ENCODE measurements around the gene USH1C. TPM values are rescaled to one million over a fixed set of nuclear protein-coding genes. Genes with fewer than 3 reads are reported as not detected.

The USH1C gene
- polyA plus RNA-seq, 1 donor: 269 TPM

- WGBS (ENCODE audit: insufficient coverage, low lambda C conversion rate): 90% methylated on average over 2 of the region's 7 CpGs
- Histone ChIP-seq H3K27me3 (ENCODE audit: control insufficient read depth, insufficient read depth, low read length) (no peaks in the 10 kb centered on the region), H3K27ac (ENCODE audit: low read length) (no peak overlapping the region), H3K4me3 (ENCODE audit: low read length) (no peak overlapping the region), H3K9me3 (ENCODE audit: control insufficient read depth, low read depth, low read length) (no peaks in the 10 kb centered on the region), H3K4me1 (ENCODE audit: control insufficient read depth, insufficient read depth, low read length) (no peaks in the 10 kb centered on the region), H3K36me3 (ENCODE audit: control insufficient read depth, insufficient read depth, low read length) (peaks cover 93% of the 10 kb centered on the region)
- DNase-seq: no peak
Measured at GRCh38 chr11:17519061-17519885, 24.9 kb downstream of the USH1C start.

GRCh38 chr11:17518366-17518765, 25.9 kb downstream of the USH1C start:
- H3K4me1 ChIP-seq (ENCODE audit: control insufficient read depth, insufficient read depth, low read length): no peaks in the 10 kb centered on the region
- DNase-seq: no peak
- peaks cover 88% of the 10 kb centered on the region for H3K36me3 ChIP-seq (ENCODE audit: control insufficient read depth, insufficient read depth, low read length)
- WGBS (ENCODE audit: insufficient coverage, low lambda C conversion rate): no CpG with 5 or more reads among the region's 2 CpGs
- H3K4me3 ChIP-seq (ENCODE audit: low read length): no peak overlapping the region
- no peak overlapping the region for H3K27ac ChIP-seq (ENCODE audit: low read length)
- H3K27me3 ChIP-seq (ENCODE audit: control insufficient read depth, insufficient read depth, low read length): no peaks in the 10 kb centered on the region
- no peaks in the 10 kb centered on the region for H3K9me3 ChIP-seq (ENCODE audit: control insufficient read depth, low read depth, low read length)

- Histone ChIP-seq H3K27ac (ENCODE audit: low read length) (no peak overlapping the region), H3K4me1 (ENCODE audit: control insufficient read depth, insufficient read depth, low read length) (no peaks in the 10 kb centered on the region), H3K4me3 (ENCODE audit: low read length) (no peak overlapping the region), H3K9me3 (ENCODE audit: control insufficient read depth, low read depth, low read length) (no peaks in the 10 kb centered on the region), H3K36me3 (ENCODE audit: control insufficient read depth, insufficient read depth, low read length) (peaks cover 82% of the 10 kb centered on the region), H3K27me3 (ENCODE audit: control insufficient read depth, insufficient read depth, low read length) (no peaks in the 10 kb centered on the region)
- DNase-seq: no peak
- WGBS (ENCODE audit: insufficient coverage, low lambda C conversion rate): no CpG with 5 or more reads among the region's 10 CpGs
Measured at GRCh38 chr11:17517186-17517585, 27.0 kb downstream of the USH1C start.

- peaks cover 82% of the 10 kb centered on the region for H3K36me3 ChIP-seq (ENCODE audit: control insufficient read depth, insufficient read depth, low read length)
- H3K27me3 ChIP-seq (ENCODE audit: control insufficient read depth, insufficient read depth, low read length): no peaks in the 10 kb centered on the region
- H3K9me3 ChIP-seq (ENCODE audit: control insufficient read depth, low read depth, low read length): no peaks in the 10 kb centered on the region
- WGBS (ENCODE audit: insufficient coverage, low lambda C conversion rate): no CpG with 5 or more reads among the region's 7 CpGs
- H3K4me3 ChIP-seq (ENCODE audit: low read length): no peak overlapping the region
- no peaks in the 10 kb centered on the region for H3K4me1 ChIP-seq (ENCODE audit: control insufficient read depth, insufficient read depth, low read length)
- no peak overlapping the region for H3K27ac ChIP-seq (ENCODE audit: low read length)
- no peak for DNase-seq
Measured at GRCh38 chr11:17516551-17517150, 27.6 kb downstream of the USH1C start.

GRCh38 chr11:17515443-17516176, 28.6 kb downstream of the USH1C start:
- DNase-seq: no peak
- no peaks in the 10 kb centered on the region for H3K9me3 ChIP-seq (ENCODE audit: control insufficient read depth, low read depth, low read length)
- H3K27ac ChIP-seq (ENCODE audit: low read length): no peak overlapping the region
- H3K4me3 ChIP-seq (ENCODE audit: low read length): no peak overlapping the region
- H3K27me3 ChIP-seq (ENCODE audit: control insufficient read depth, insufficient read depth, low read length): no peaks in the 10 kb centered on the region
- no CpG with 5 or more reads among the region's 5 CpGs for WGBS (ENCODE audit: insufficient coverage, low lambda C conversion rate)
- H3K4me1 ChIP-seq (ENCODE audit: control insufficient read depth, insufficient read depth, low read length): no peaks in the 10 kb centered on the region
- peaks cover 82% of the 10 kb centered on the region for H3K36me3 ChIP-seq (ENCODE audit: control insufficient read depth, insufficient read depth, low read length)

- peaks cover 80% of the 10 kb centered on the region for H3K36me3 ChIP-seq (ENCODE audit: control insufficient read depth, insufficient read depth, low read length)
- WGBS (ENCODE audit: insufficient coverage, low lambda C conversion rate): 76% methylated on average over 2 of the region's 4 CpGs
Measured at GRCh38 chr11:17514476-17514875, 29.7 kb downstream of the USH1C start.

GRCh38 chr11:17513853-17514252, 30.4 kb downstream of the USH1C start:
- Histone ChIP-seq H3K27ac (ENCODE audit: low read length) (no peak overlapping the region), H3K4me3 (ENCODE audit: low read length) (no peak overlapping the region), H3K36me3 (ENCODE audit: control insufficient read depth, insufficient read depth, low read length) (peaks cover 75% of the 10 kb centered on the region), H3K4me1 (ENCODE audit: control insufficient read depth, insufficient read depth, low read length) (peaks cover 4% of the 10 kb centered on the region), H3K27me3 (ENCODE audit: control insufficient read depth, insufficient read depth, low read length) (no peaks in the 10 kb centered on the region), H3K9me3 (ENCODE audit: control insufficient read depth, low read depth, low read length) (no peaks in the 10 kb centered on the region)
- no peak for DNase-seq
- WGBS (ENCODE audit: insufficient coverage, low lambda C conversion rate): no CpG with 5 or more reads among the region's 1 CpG

More at GRCh38 chr11:17514476-17514875, 29.7 kb downstream of the USH1C start:
- DNase-seq: no peak
- H3K4me3 ChIP-seq (ENCODE audit: low read length): no peak overlapping the region
- no peaks in the 10 kb centered on the region for H3K9me3 ChIP-seq (ENCODE audit: control insufficient read depth, low read depth, low read length)
- no peaks in the 10 kb centered on the region for H3K27me3 ChIP-seq (ENCODE audit: control insufficient read depth, insufficient read depth, low read length)
- no peaks in the 10 kb centered on the region for H3K4me1 ChIP-seq (ENCODE audit: control insufficient read depth, insufficient read depth, low read length)
- H3K27ac ChIP-seq (ENCODE audit: low read length): no peak overlapping the region

- H3K27ac ChIP-seq (ENCODE audit: low read length): no peak overlapping the region
- H3K4me1 ChIP-seq (ENCODE audit: control insufficient read depth, insufficient read depth, low read length): peaks cover 4% of the 10 kb centered on the region
- no peak for DNase-seq
- H3K36me3 ChIP-seq (ENCODE audit: control insufficient read depth, insufficient read depth, low read length): peaks cover 68% of the 10 kb centered on the region
- H3K9me3 ChIP-seq (ENCODE audit: control insufficient read depth, low read depth, low read length): no peaks in the 10 kb centered on the region
- no CpG with 5 or more reads among the region's 2 CpGs for WGBS (ENCODE audit: insufficient coverage, low lambda C conversion rate)
- no peak overlapping the region for H3K4me3 ChIP-seq (ENCODE audit: low read length)
- no peaks in the 10 kb centered on the region for H3K27me3 ChIP-seq (ENCODE audit: control insufficient read depth, insufficient read depth, low read length)
Measured at GRCh38 chr11:17512101-17512500, 32.1 kb downstream of the USH1C start.

GRCh38 chr11:17511571-17511970, 32.6 kb downstream of the USH1C start:
- 0% methylated on average over 1 of the region's 3 CpGs for WGBS (ENCODE audit: insufficient coverage, low lambda C conversion rate)
- H3K9me3 ChIP-seq (ENCODE audit: control insufficient read depth, low read depth, low read length): no peaks in the 10 kb centered on the region
- no peak overlapping the region for H3K27ac ChIP-seq (ENCODE audit: low read length)
- peaks cover 4% of the 10 kb centered on the region for H3K4me1 ChIP-seq (ENCODE audit: control insufficient read depth, insufficient read depth, low read length)
- H3K4me3 ChIP-seq (ENCODE audit: low read length): no peak overlapping the region
- DNase-seq: no peak
- H3K36me3 ChIP-seq (ENCODE audit: control insufficient read depth, insufficient read depth, low read length): peaks cover 68% of the 10 kb centered on the region
- no peaks in the 10 kb centered on the region for H3K27me3 ChIP-seq (ENCODE audit: control insufficient read depth, insufficient read depth, low read length)

- DNase-seq: no peak
- Histone ChIP-seq H3K9me3 (ENCODE audit: control insufficient read depth, low read depth, low read length) (no peaks in the 10 kb centered on the region), H3K27ac (ENCODE audit: low read length) (no peak overlapping the region), H3K4me1 (ENCODE audit: control insufficient read depth, insufficient read depth, low read length) (peaks cover 4% of the 10 kb centered on the region), H3K36me3 (ENCODE audit: control insufficient read depth, insufficient read depth, low read length) (peaks cover 59% of the 10 kb centered on the region), H3K4me3 (ENCODE audit: low read length) (no peak overlapping the region), H3K27me3 (ENCODE audit: control insufficient read depth, insufficient read depth, low read length) (no peaks in the 10 kb centered on the region)
- 40% methylated on average over 2 of the region's 4 CpGs for WGBS (ENCODE audit: insufficient coverage, low lambda C conversion rate)
Measured at GRCh38 chr11:17510507-17511206, 33.6 kb downstream of the USH1C start.

Measured in large intestine (tissue), 3 donors.